ENCODE data around the gene HAUS7.

Gene HAUS7

DNA sequence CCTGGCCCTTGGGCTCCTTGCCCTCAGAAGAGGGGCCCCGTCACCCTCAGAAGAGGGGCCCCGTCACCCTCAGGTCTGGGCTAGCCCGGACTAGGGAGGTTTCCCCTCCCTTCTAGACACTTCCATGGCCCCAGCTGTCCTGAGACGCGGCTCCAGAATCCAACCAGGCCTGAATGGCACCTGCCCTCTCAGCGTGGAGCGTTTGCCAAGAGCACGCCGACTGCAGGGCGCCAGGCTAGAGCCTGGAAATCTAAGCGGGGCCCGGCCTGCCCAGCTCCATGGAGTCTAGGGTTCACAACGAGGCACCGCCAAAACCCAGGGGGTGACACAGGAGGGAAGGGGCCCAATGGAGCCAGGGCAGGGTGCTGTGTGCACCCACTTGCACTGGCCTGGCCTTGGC, 39.2 kb upstream of the HAUS7 start:
- DNase-seq (ENCODE audit: low spot score), result no peak
- Histone ChIP-seq H3K27ac (replicated peaks; ENCODE audit: low read length) (no peak overlapping the region), H3K23ac (ENCODE audit: low read depth, low read length, poor library complexity) (no peak overlapping the region), H2BK15ac (ENCODE audit: low read length) (no peak overlapping the region), H3K9me3 (replicated peaks in 1 of 2; ENCODE audit: control insufficient read depth in 2 of 2, insufficient read depth in 1 of 2, low read depth in 1 of 2, low read length in 2 of 2) (no peaks in the 10 kb centered on the region), H3K18ac (ENCODE audit: low read length) (no peak overlapping the region), H3K4me3 (ENCODE audit: low read length in 2 of 2) (no peak overlapping the region), H2BK120ac (ENCODE audit: low read depth, low read length) (no peak overlapping the region), H3K14ac (ENCODE audit: low read length) (no peak overlapping the region), H2AK5ac (ENCODE audit: low read depth, low read length) (no peak overlapping the region), H4K91ac (ENCODE audit: low read depth, low read length, poor library complexity) (no peak overlapping the region), H2AFZ (ENCODE audit: low read length) (no peak overlapping the region), H3K36me3 (replicated peaks in 1 of 2; ENCODE audit: control insufficient read depth in 2 of 2, insufficient read depth in 2 of 2, low read length in 2 of 2) (no peaks in the 10 kb centered on the region), H3K4ac (ENCODE audit: low read length) (no peak overlapping the region), H3K4me2 (ENCODE audit: insufficient read depth, low read length, poor library complexity, severe bottlenecking) (no peak overlapping the region), H4K8ac (ENCODE audit: low read depth, low read length) (no peak overlapping the region), H2BK5ac (ENCODE audit: low read length) (peak overlapping the region; percentile 24), H3K79me1 (ENCODE audit: low read depth, low read length) (peaks cover 3% of the 10 kb centered on the region), H2BK12ac (ENCODE audit: low read length) (no peak overlapping the region), H3K4me1 (ENCODE audit: control insufficient read depth in 2 of 2, insufficient read depth in 1 of 2, low read depth in 1 of 2, low read length in 2 of 2) (peaks cover 0 to 1% of the 10 kb centered on the region in 2 donors), H3K27me3 (ENCODE audit: control insufficient read depth in 3 of 3, insufficient read depth in 3 of 3, low read depth in 1 of 3, low read length in 3 of 3) (peaks cover 0 to 25% (median 0%) of the 10 kb centered on the region in 3 experiments), H3K9ac (ENCODE audit: low read depth, low read length, poor library complexity) (no peak overlapping the region)
- WGBS, 2 donors (ENCODE audit: extremely low coverage in 2 of 2, insufficient read length in 2 of 2, insufficient replicate concordance in 1 of 2), result no CpG with 5 or more reads among the region's 14 CpGs

DNA sequence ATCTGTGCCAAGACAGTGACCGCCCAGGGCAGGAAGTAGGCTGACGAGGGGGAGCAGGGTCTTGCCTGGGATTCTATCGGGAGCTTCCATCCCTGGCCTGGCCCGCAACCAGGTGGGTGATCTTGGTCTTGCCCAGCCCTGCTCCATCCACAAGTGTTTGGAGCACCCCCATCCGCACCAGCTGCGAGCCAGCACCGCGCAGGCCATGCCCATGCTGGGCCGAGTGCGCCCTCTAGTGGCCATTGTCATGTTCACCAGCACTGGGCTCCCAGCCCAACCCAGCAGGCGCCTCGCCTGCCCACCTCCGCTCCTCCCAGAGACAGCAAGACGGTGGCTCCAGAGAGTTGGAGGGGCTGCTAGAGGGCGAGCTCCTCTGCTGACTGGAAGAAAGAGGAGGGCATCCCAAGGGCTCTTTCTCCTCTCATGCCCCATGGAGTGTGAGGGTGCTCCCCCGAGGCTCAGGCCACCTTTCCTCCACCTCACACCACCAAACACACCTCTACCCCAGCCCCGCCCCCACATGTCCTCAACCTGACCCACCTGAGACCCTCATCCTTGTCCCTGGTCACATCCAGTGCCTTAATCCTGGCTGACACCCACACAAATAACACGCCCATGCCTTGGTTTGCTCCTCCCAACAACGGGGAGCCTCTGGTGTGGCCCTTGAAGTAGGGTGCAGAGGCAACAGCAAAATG, 37.3 kb upstream of the HAUS7 start:
- Histone ChIP-seq H2BK120ac (ENCODE audit: low read depth, low read length) (no peak overlapping the region), H3K4me3 (ENCODE audit: low read length in 2 of 2) (no peak overlapping the region), H3K4me1 (ENCODE audit: control insufficient read depth in 2 of 2, insufficient read depth in 1 of 2, low read depth in 1 of 2, low read length in 2 of 2) (peaks cover 0 to 1% of the 10 kb centered on the region in 2 donors), H3K9me3 (replicated peaks in 1 of 2; ENCODE audit: control insufficient read depth in 2 of 2, insufficient read depth in 1 of 2, low read depth in 1 of 2, low read length in 2 of 2) (no peaks in the 10 kb centered on the region), H3K23ac (ENCODE audit: low read depth, low read length, poor library complexity) (no peak overlapping the region), H3K79me1 (ENCODE audit: low read depth, low read length) (peaks cover 3% of the 10 kb centered on the region), H3K4ac (ENCODE audit: low read length) (no peak overlapping the region), H2BK12ac (ENCODE audit: low read length) (no peak overlapping the region), H2BK5ac (ENCODE audit: low read length) (peak overlapping the region; percentile 39), H4K91ac (ENCODE audit: low read depth, low read length, poor library complexity) (no peak overlapping the region), H2AK5ac (ENCODE audit: low read depth, low read length) (peak overlapping the region; percentile 18), H3K18ac (ENCODE audit: low read length) (no peak overlapping the region), H3K4me2 (ENCODE audit: insufficient read depth, low read length, poor library complexity, severe bottlenecking) (no peak overlapping the region), H3K14ac (ENCODE audit: low read length) (no peak overlapping the region), H3K27ac (replicated peaks; ENCODE audit: low read length) (no peak overlapping the region), H3K27me3 (ENCODE audit: control insufficient read depth in 3 of 3, insufficient read depth in 3 of 3, low read depth in 1 of 3, low read length in 3 of 3) (peaks cover 0 to 21% (median 0%) of the 10 kb centered on the region in 3 experiments), H3K9ac (ENCODE audit: low read depth, low read length, poor library complexity) (no peak overlapping the region), H2BK15ac (ENCODE audit: low read length) (no peak overlapping the region), H3K36me3 (replicated peaks in 1 of 2; ENCODE audit: control insufficient read depth in 2 of 2, insufficient read depth in 2 of 2, low read length in 2 of 2) (no peaks in the 10 kb centered on the region), H2AFZ (ENCODE audit: low read length) (peak overlapping the region; percentile 43), H4K8ac (ENCODE audit: low read depth, low read length) (no peak overlapping the region)
- WGBS, 2 donors (ENCODE audit: extremely low coverage in 2 of 2, insufficient read length in 2 of 2, insufficient replicate concordance in 1 of 2), result no CpG with 5 or more reads among the region's 19 CpGs
- peak; percentile 66 for DNase-seq (ENCODE audit: low spot score)

DNA sequence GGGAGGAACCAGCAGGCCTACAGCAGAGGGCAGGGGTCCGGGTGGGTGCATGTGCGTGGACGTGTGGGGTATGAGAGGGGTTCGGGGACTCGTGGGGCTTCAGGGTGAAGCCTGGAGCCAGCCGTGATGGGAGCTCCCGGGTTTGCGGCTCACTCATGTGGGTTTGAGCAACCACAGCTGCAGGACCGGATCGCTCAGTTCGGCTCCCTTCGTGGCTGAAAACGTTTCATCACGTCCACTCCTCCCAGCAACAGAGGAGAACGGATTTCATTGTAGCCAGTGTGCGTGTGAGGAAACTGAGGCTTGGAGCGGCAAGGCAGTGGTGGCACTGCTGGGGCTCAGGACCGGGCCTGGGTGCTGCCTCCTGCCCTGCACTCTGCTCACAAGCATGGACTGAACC, 35.0 kb upstream of the HAUS7 start:
- Histone ChIP-seq H2BK12ac (ENCODE audit: low read length) (no peak overlapping the region), H2AFZ (ENCODE audit: low read length) (no peak overlapping the region), H4K8ac (ENCODE audit: low read depth, low read length) (no peak overlapping the region), H3K27me3 (ENCODE audit: control insufficient read depth in 3 of 3, insufficient read depth in 3 of 3, low read depth in 1 of 3, low read length in 3 of 3) (peaks cover 0 to 12% (median 0%) of the 10 kb centered on the region in 3 experiments), H3K9ac (ENCODE audit: low read depth, low read length, poor library complexity) (no peak overlapping the region), H3K79me1 (ENCODE audit: low read depth, low read length) (peaks cover 3% of the 10 kb centered on the region), H3K14ac (ENCODE audit: low read length) (no peak overlapping the region), H3K4me3 (ENCODE audit: low read length in 2 of 2) (no peak overlapping the region), H3K27ac (replicated peaks; ENCODE audit: low read length) (no peak overlapping the region), H2BK120ac (ENCODE audit: low read depth, low read length) (no peak overlapping the region), H3K4ac (ENCODE audit: low read length) (no peak overlapping the region), H3K4me2 (ENCODE audit: insufficient read depth, low read length, poor library complexity, severe bottlenecking) (no peak overlapping the region), H3K23ac (ENCODE audit: low read depth, low read length, poor library complexity) (no peak overlapping the region), H2BK5ac (ENCODE audit: low read length) (no peak overlapping the region), H3K18ac (ENCODE audit: low read length) (no peak overlapping the region), H2AK5ac (ENCODE audit: low read depth, low read length) (no peak overlapping the region), H3K9me3 (replicated peaks in 1 of 2; ENCODE audit: control insufficient read depth in 2 of 2, insufficient read depth in 1 of 2, low read depth in 1 of 2, low read length in 2 of 2) (no peaks in the 10 kb centered on the region), H3K36me3 (replicated peaks in 1 of 2; ENCODE audit: control insufficient read depth in 2 of 2, insufficient read depth in 2 of 2, low read length in 2 of 2) (no peaks in the 10 kb centered on the region), H3K4me1 (ENCODE audit: control insufficient read depth in 2 of 2, insufficient read depth in 1 of 2, low read depth in 1 of 2, low read length in 2 of 2) (no peaks in the 10 kb centered on the region), H4K91ac (ENCODE audit: low read depth, low read length, poor library complexity) (no peak overlapping the region), H2BK15ac (ENCODE audit: low read length) (no peak overlapping the region)
- DNase-seq (ENCODE audit: low spot score), result no peak
- WGBS, 2 donors (ENCODE audit: extremely low coverage in 2 of 2, insufficient read length in 2 of 2, insufficient replicate concordance in 1 of 2), result no CpG with 5 or more reads among the region's 18 CpGs

DNA sequence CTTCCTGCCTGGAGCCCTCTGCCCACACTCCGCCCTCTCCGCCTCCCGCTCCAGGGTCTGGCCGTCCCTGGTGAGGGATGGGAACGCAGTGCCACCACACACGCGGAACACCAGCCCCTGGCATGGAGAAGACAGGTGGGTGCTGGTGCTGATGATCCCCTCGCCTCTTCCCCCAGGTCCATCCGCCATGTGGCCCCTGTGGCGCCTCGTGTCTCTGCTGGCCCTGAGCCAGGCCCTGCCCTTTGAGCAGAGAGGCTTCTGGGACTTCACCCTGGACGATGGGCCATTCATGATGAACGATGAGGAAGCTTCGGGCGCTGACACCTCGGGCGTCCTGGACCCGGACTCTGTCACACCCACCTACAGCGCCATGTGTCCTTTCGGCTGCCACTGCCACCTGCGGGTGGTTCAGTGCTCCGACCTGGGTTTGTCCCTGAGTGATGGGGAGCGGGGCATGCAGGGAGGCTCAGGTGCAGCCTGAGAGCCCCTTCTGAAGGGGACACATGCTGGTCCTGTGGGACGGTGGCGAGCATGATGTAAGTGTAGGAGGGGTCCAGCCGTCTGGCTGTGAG, 34.2 kb upstream of the HAUS7 start:
- Histone ChIP-seq H3K23ac (ENCODE audit: low read depth, low read length, poor library complexity) (no peak overlapping the region), H3K4ac (ENCODE audit: low read length) (no peak overlapping the region)
- no CpG with 5 or more reads among the region's 26 CpGs for WGBS, 2 donors (ENCODE audit: extremely low coverage in 2 of 2, insufficient read length in 2 of 2, insufficient replicate concordance in 1 of 2)

More for the DNA sequence above, 34.2 kb upstream of the HAUS7 start:
- H3K18ac ChIP-seq (ENCODE audit: low read length), result no peak overlapping the region
- no peak overlapping the region for H2BK12ac ChIP-seq (ENCODE audit: low read length)
- no peak overlapping the region for H2AFZ ChIP-seq (ENCODE audit: low read length)
- H3K4me1 ChIP-seq (ENCODE audit: control insufficient read depth in 2 of 2, insufficient read depth in 1 of 2, low read depth in 1 of 2, low read length in 2 of 2), result no peaks in the 10 kb centered on the region
- no peak overlapping the region for H2BK5ac ChIP-seq (ENCODE audit: low read length)
- H3K27ac ChIP-seq (replicated peaks; ENCODE audit: low read length), result no peak overlapping the region
- no peak overlapping the region for H4K91ac ChIP-seq (ENCODE audit: low read depth, low read length, poor library complexity)
- no peaks in the 10 kb centered on the region for H3K9me3 ChIP-seq (replicated peaks in 1 of 2; ENCODE audit: control insufficient read depth in 2 of 2, insufficient read depth in 1 of 2, low read depth in 1 of 2, low read length in 2 of 2)
- H3K36me3 ChIP-seq (replicated peaks in 1 of 2; ENCODE audit: control insufficient read depth in 2 of 2, insufficient read depth in 2 of 2, low read length in 2 of 2), result no peaks in the 10 kb centered on the region
- H2BK15ac ChIP-seq (ENCODE audit: low read length), result no peak overlapping the region
- no peak overlapping the region for H3K4me3 ChIP-seq (ENCODE audit: low read length in 2 of 2)
- no peak for DNase-seq (ENCODE audit: low spot score)
- H2AK5ac ChIP-seq (ENCODE audit: low read depth, low read length), result no peak overlapping the region
- H3K9ac ChIP-seq (ENCODE audit: low read depth, low read length, poor library complexity), result no peak overlapping the region
- H3K4me2 ChIP-seq (ENCODE audit: insufficient read depth, low read length, poor library complexity, severe bottlenecking), result no peak overlapping the region
- no peaks in the 10 kb centered on the region for H3K79me1 ChIP-seq (ENCODE audit: low read depth, low read length)
- peaks cover 0 to 3% (median 0%) of the 10 kb centered on the region in 3 experiments for H3K27me3 ChIP-seq (ENCODE audit: control insufficient read depth in 3 of 3, insufficient read depth in 3 of 3, low read depth in 1 of 3, low read length in 3 of 3)
- H4K8ac ChIP-seq (ENCODE audit: low read depth, low read length), result no peak overlapping the region
- H2BK120ac ChIP-seq (ENCODE audit: low read depth, low read length), result no peak overlapping the region
- peak overlapping the region; percentile 71 for H3K14ac ChIP-seq (ENCODE audit: low read length)

Measured in neuronal stem cell (in vitro differentiated cells).